ENCODE data around the gene RASSF4.

Gene RASSF4

DNA sequence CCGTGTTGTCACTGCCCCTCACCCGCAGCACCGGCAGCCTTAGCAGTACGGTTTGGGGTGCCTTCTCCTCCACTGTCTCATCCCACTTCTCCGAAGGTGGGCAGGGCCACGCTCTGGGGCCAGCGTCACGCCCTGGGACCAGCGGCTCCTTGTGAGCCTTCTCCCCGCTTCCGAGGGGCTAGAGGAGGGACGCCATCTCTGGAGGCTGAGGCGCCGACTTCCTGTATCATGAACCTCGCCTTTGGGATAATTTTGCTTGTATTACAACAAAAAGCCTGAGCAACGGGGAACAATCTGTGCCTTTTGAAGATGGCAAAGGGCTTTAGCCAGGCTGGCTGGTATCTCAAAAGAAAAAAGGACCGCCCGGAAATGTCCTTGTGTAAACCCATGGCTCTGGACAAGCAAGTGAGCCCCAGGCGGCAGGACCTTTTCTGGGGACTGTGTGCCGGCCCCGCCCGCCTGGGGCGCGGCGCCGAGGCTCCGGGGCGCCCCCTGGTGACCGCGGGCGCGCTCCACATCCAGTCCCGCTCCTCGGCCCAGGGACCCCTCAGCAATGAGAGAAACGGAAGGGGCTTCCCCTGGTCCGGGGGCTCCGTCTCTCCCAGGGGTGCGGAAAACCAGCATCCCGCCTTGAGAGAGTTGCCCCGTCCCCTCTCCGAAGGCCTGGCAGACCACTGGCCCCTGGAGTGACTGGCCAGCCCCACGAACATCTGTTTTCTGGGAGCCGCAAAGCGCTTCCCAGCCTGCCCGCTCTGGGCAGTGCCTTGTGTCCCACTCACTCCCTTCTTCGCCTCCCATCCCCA lies 15.2 kb downstream of the RASSF4 start (continued):
- TF ChIP-seq ZNF596 (tag by site-specific recombination; IDR thresholded peaks at IDR 0.05): no peak
- TF ChIP-seq, protein P1, sequence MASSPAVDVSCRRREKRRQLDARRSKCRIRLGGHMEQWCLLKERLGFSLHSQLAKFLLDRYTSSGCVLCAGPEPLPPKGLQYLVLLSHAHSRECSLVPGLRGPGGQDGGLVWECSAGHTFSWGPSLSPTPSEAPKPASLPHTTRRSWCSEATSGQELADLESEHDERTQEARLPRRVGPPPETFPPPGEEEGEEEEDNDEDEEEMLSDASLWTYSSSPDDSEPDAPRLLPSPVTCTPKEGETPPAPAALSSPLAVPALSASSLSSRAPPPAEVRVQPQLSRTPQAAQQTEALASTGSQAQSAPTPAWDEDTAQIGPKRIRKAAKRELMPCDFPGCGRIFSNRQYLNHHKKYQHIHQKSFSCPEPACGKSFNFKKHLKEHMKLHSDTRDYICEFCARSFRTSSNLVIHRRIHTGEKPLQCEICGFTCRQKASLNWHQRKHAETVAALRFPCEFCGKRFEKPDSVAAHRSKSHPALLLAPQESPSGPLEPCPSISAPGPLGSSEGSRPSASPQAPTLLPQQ (tag by site-specific recombination; IDR thresholded peaks at IDR 0.05): 0 out of 2 replicates have a peak, but pooled peaks have one; percentile 9
- TF ChIP-seq ZNF514 (tag by site-specific recombination; IDR thresholded peaks at IDR 0.05): no peak
- peak; percentile 27; the same call in 1 of the 2 replicates for TF ChIP-seq ZNF654 (tag by site-specific recombination; IDR thresholded peaks at IDR 0.05; ENCODE audit: low read depth)
- TF ChIP-seq IKZF3 (tag by site-specific recombination; IDR thresholded peaks at IDR 0.05): peak; percentile 13; the same call in 1 of the 2 replicates
- no peak for TF ChIP-seq ZNF394 (tag by site-specific recombination; IDR thresholded peaks at IDR 0.05; ENCODE audit: borderline replicate concordance)
- no peak for TF ChIP-seq ZNF155 (tag by site-specific recombination; IDR thresholded peaks at IDR 0.05)
- TF ChIP-seq ZNF292 (tag by site-specific recombination; IDR thresholded peaks at IDR 0.05; ENCODE audit: borderline replicate concordance, low read depth): no peak
- no peak for TF ChIP-seq ZNF473 (tag by site-specific recombination; IDR thresholded peaks at IDR 0.05)
- TF ChIP-seq, protein P2, sequence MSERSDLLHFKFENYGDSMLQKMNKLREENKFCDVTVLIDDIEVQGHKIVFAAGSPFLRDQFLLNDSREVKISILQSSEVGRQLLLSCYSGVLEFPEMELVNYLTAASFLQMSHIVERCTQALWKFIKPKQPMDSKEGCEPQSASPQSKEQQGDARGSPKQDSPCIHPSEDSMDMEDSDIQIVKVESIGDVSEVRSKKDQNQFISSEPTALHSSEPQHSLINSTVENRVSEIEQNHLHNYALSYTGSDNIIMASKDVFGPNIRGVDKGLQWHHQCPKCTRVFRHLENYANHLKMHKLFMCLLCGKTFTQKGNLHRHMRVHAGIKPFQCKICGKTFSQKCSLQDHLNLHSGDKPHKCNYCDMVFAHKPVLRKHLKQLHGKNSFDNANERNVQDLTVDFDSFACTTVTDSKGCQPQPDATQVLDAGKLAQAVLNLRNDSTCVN (tag by site-specific recombination; optimal IDR thresholded peaks at IDR 0.05): peak; percentile 60
- no peak for TF ChIP-seq GFI1B (tag by site-specific recombination; IDR thresholded peaks at IDR 0.05)
- TF ChIP-seq ZNF239 (tag by site-specific recombination; IDR thresholded peaks at IDR 0.05): no peak
- TF ChIP-seq ZNF785 (tag by site-specific recombination; IDR thresholded peaks at IDR 0.05): no peak
- TF ChIP-seq GLIS1 (tag by site-specific recombination; IDR thresholded peaks at IDR 0.05): peak; percentile 6; the same call in 1 of the 2 replicates
- no peak for TF ChIP-seq ZNF658 (tag by site-specific recombination; IDR thresholded peaks at IDR 0.05)
- TF ChIP-seq HOXA7 (CRISPR knock-in tag; IDR thresholded peaks at IDR 0.05; ENCODE audit: borderline replicate concordance): no peak
- TF ChIP-seq ZBTB48 (tag by site-specific recombination; IDR thresholded peaks at IDR 0.05): peak; percentile 76
- no peak for TF ChIP-seq ZNF391 (tag by site-specific recombination; IDR thresholded peaks at IDR 0.05; ENCODE audit: borderline replicate concordance, low read depth)
- no peak for TF ChIP-seq ZNF157 (tag by site-specific recombination; IDR thresholded peaks at IDR 0.05)
- TF ChIP-seq ZNF174 (tag by site-specific recombination; IDR thresholded peaks at IDR 0.05): no peak
- TF ChIP-seq, protein P3, sequence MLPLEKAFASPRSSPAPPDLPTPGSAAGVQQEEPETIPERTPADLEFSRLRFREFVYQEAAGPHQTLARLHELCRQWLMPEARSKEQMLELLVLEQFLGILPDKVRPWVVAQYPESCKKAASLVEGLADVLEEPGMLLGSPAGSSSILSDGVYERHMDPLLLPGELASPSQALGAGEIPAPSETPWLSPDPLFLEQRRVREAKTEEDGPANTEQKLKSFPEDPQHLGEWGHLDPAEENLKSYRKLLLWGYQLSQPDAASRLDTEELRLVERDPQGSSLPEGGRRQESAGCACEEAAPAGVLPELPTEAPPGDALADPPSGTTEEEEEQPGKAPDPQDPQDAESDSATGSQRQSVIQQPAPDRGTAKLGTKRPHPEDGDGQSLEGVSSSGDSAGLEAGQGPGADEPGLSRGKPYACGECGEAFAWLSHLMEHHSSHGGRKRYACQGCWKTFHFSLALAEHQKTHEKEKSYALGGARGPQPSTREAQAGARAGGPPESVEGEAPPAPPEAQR (tag by site-specific recombination; IDR thresholded peaks at IDR 0.05): no peak
- peak; percentile 62; the same call in 1 of the 2 replicates for TF ChIP-seq ZSCAN30 (tag by site-specific recombination; IDR thresholded peaks at IDR 0.05)
- no peak for TF ChIP-seq ZNF580 (tag by site-specific recombination; IDR thresholded peaks at IDR 0.05)
- 0 out of 2 replicates have a peak, but pooled peaks have one; percentile 5 for TF ChIP-seq KLF8 (tag by site-specific recombination; IDR thresholded peaks at IDR 0.05)
- no peak for TF ChIP-seq ZNF112 (tag by site-specific recombination; IDR thresholded peaks at IDR 0.05)
- no peak for TF ChIP-seq ZNF184 (tag by site-specific recombination; IDR thresholded peaks at IDR 0.05)
- peak; percentile 82 for TF ChIP-seq CTCF (tag by site-specific recombination; IDR thresholded peaks at IDR 0.05)
- TF ChIP-seq PRDM6 (tag by site-specific recombination; IDR thresholded peaks at IDR 0.05): no peak
- TF ChIP-seq KLF1 (tag by site-specific recombination; IDR thresholded peaks at IDR 0.05): no peak
- TF ChIP-seq ZNF335 (tag by site-specific recombination; conservative IDR thresholded peaks at IDR 0.05): 0 out of 2 replicates have a peak, but pooled peaks have one; percentile 37
- TF ChIP-seq ZNF133 (tag by site-specific recombination; IDR thresholded peaks at IDR 0.05): no peak
- no peak for TF ChIP-seq ZNF24 (tag by site-specific recombination; IDR thresholded peaks at IDR 0.05)
- TF ChIP-seq ZNF350 (tag by site-specific recombination; IDR thresholded peaks at IDR 0.05): no peak
- TF ChIP-seq ZBTB1 (tag by site-specific recombination; IDR thresholded peaks at IDR 0.05): no peak
